ENCODE measurements around the gene NR3C1.

NR3C1 gene

GRCh38 chr5:143398451-143399237 lies 4.8 kb downstream of the NR3C1 start:
- DNase-seq (ENCODE audit: low read depth in 2 of 2), result no peak

- no peak for DNase-seq (ENCODE audit: low read depth in 2 of 2)
Observed at GRCh38 chr5:143398053-143398355, 5.5 kb downstream of the NR3C1 start.

DNA sequence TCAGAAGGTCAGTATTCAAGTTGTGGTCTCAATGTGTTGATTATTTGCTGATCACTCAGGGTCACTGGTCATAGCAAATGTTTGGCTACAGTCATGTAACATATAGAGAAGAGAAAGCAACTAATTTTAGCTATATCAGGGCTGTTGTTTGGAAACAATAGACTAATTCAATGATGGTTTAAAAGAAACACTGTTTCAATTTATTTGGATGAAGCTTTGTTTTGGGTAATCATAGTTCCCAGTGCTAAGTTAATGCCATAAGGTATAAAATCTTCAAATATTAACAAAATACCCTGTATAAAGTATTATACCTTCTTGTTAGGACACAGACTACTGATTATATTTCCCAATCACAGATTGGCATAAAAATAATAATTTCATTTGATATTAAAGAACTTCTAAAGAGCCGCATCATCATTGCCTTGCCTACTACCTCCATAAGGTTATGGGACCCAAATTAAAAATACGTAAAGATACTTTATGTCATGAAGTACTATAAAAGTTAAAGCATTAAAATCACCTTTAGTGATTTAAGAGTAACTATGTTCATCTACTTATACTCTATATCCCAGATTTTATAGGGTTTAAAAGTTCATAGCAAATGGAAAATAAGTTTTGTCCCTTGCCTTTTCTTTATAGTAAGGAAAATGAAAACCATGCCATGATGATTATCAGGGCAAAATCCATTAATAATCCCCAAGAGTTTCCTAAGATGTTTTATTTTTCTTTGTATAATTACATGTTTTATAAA lies 6.0 kb downstream of the NR3C1 start:
- DNase-seq (ENCODE audit: low read depth in 2 of 2), result no peak

DNA sequence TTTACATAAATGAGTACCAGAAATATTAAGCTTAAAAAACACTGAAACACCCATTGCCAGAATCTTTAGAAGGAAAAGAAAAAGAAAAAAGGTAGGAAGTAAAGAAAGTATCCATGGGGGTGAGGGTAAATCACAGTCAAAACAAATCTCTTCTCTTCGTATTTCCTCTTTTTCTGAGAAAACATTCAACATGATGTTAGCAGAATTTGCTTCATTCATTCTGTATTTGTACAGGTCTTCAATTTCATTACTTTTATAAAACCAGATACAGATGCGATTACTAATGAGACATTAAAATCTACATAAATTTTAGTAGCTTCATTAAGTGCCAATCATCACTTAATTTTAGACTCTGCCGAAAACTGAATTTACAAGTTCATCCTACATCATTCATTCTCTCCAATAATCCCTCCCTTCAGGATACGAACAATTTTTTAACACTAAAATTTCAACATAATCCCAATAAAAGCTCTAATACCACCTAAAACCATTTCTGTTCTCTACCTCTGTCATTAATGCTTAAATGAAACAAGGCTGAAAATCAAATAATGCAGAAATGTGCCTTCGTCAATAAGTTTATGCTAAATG lies 7.0 kb downstream of the NR3C1 start:
- DNase-seq (ENCODE audit: low read depth in 2 of 2), result no peak

GRCh38 chr5:143395638-143396352 lies 7.7 kb downstream of the NR3C1 start:
- DNase-seq (ENCODE audit: low read depth in 2 of 2), result no peak

DNA sequence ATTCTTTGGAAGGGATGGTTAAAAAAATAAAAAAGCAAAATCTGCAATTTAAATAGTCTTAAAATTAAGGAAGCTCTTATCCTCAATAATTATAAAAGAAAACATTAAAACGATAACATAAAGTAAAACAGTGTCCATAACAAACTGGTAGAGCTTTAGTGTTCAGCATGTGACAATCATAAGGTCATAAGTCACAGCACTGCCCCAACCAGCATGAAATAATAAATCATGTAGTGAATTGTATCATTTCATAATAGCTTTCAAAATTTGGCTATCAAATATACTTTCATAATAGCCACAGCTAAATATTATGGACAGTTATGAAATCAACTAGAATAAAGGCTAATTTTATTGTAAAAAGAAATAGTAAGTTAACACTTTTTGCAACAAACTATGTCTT lies 10.0 kb downstream of the NR3C1 start:
- no peak for DNase-seq (ENCODE audit: low read depth in 2 of 2)

DNA sequence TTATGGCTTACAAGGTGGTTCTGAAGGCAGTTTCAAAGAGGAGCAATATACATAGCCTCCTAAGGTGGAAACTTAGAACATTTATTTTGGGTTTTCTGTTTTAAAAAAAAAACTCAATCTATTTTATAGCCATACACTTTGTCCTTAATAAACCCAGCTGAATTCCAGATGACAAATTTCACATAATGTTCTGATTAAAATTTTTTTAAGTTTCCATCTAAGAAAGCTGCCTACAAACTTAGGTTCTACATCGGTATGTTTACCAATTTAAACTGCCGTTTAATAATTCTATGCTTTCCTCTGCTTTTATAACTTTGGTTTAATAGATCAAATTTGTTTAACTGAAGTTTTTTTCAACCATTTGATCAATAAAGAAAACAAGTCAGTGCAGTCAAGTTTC lies 12.5 kb downstream of the NR3C1 start:
- no peak for DNase-seq (ENCODE audit: low read depth in 2 of 2)

GRCh38 chr5:143390258-143390657 lies 13.2 kb downstream of the NR3C1 start:
- DNase-seq (ENCODE audit: low read depth in 2 of 2), result no peak

DNA sequence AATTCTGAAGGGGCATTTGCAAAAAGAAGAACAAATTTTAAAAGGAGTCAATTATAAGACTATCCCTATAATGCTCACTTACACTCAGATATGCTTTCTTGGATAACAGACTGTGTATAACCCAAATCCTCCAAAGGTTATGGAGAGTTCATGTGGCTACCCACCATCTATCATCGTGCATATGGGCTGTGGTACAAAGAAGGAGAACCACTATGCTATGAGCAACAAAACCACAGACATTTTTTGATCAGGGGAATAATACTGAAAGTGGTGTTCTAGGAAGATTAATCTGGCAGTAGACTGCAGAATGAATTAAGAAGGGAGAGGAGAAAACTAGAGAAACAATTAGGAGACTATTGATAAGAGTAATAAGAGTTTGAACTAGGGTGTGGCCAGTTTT lies 16.8 kb downstream of the NR3C1 start:
- DNase-seq (ENCODE audit: low read depth in 2 of 2), result no peak

- DNase-seq (ENCODE audit: low read depth in 2 of 2), result no peak
Observed at GRCh38 chr5:143384865-143385657, 18.4 kb downstream of the NR3C1 start.

GRCh38 chr5:143383988-143384387 lies 19.5 kb downstream of the NR3C1 start:
- DNase-seq (ENCODE audit: low read depth in 2 of 2), result no peak

- no peak for DNase-seq (ENCODE audit: low read depth in 2 of 2)
Observed at GRCh38 chr5:143379606-143380005, 23.9 kb downstream of the NR3C1 start.

DNA sequence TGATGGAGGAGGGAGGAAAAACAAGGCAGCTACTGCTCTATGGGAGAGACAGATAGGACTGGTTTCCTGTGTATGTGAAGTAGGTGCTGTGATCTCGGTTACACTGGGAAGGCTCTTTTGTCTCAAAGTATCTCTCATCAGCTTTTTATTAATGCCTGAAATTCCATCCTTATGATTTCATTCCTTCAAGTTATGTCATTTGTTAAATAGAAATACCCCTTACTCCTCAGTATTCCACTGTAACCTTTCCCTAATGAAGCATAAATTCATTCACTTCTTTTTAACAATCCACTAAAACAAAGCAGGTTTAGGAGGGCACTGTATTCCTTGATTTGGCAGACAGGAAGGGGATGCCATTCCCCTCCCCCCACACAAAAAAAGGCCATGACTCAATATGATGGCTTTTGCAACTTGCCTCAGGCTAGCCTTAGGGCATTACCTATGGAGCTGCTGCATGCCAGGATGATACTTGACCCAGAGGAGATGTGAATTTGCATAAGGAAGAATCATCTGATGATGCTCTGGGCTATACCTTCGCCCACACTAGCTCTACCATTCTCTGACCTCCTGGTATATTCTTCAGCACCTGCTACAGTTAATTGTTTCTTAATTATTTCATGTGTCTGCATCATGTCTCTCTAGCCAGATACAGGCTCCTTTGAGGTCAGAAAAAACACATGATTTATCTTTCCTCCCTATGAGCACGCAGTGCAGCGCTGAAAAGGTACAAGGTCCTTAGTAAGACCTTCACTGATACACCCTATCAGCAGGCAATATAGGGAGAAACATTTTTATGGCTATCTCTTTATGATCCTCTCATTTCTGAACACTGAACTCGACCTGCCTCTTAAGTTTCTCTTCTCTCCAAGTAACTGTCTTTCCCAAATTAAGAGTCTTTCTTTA lies 26.3 kb downstream of the NR3C1 start:
- no peak for DNase-seq (ENCODE audit: low read depth in 2 of 2)

- no peak for DNase-seq (ENCODE audit: low read depth in 2 of 2)
Observed at GRCh38 chr5:143376195-143376779, 27.2 kb downstream of the NR3C1 start.

DNA sequence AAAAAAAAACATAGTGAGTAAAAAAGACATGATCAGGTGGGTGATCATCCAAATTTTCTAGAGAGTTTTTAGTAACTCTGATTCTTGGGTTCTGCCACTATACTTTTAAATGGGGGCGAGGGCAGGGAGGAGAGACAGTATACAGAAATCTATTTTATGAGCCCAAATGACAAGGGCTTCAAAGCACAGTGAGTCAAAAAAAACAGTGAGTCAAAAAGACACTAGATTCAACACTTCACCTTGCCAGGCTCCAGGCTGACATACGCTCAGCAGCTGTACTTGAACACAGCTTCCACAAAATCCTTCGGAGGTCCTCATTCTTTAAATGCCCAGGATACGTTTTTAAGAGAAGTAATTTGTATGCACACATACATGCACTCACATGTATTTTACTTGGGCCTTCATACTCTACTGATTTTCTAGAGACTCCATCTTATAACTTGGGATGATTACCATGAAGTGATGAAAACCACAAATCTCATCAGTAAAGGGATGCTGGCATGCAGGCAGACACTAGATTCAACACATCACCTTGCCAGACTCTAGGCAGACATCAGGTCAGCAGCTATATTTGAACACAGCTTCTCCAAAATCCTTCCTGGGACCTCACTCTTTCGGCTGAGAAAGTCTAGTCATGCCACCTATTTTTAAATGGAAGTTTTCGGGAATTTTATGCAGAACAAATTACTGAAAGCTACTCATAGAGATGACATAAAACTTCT lies 28.8 kb downstream of the NR3C1 start:
- no peak for DNase-seq (ENCODE audit: low read depth in 2 of 2)

DNA sequence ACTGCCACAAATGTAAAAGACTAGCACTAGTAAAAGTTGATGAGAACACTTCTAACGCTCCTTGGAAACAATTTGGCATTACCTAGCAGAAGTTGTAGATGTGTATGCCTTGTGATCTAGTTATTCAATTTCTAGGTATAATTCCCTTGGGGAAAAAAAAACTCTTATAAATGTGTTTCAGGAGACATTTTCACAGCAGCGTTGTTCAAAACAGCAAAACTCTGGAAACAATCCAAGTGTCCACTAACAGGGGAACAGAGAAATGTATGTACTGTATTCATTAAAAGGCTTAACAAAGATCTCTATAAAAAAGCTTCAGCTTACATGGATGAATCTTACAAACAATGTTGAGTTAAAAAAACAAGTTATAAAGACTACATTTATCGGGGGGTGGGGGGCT lies 30.4 kb downstream of the NR3C1 start:
- DNase-seq (ENCODE audit: low read depth in 2 of 2), result no peak

DNA sequence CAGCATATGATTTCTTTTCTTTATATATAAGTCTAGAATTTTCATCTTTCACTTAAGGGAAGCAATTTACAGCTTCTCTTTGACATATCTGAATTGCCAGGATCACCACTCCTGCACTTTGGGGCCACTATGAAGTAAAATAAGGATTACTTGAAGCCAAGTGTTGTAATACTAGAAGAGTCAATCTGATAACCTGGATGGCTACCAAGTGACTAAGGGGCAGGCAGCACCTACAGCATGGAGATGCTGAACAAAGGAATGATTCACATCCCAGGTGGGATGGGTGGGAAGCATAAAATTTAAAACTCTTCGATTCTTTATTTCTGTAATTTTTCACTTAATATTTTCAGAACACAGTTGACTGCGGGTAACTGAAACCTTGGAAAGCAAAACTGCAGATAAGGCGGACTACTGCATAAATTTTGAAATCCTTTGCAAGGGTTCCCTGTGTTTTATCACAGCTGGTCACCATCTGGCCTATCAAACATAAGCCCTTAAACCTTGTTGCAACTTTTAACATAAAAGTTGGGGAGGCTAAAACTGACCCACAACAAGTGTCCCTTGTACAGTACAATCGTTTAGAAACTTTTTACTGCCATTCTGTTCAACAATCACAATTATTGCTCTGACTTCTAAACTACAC lies 31.2 kb downstream of the NR3C1 start:
- DNase-seq (ENCODE audit: low read depth in 2 of 2), result no peak

- no peak for DNase-seq (ENCODE audit: low read depth in 2 of 2)
Observed at GRCh38 chr5:143370440-143370839, 33.0 kb downstream of the NR3C1 start.

- DNase-seq (ENCODE audit: low read depth in 2 of 2), result no peak
Observed at GRCh38 chr5:143364061-143364460, 39.4 kb downstream of the NR3C1 start.
